Measurements from ENCODE around the gene CACNA1D. TPM values are rescaled to one million over a fixed set of nuclear protein-coding genes. Genes with fewer than 3 reads are reported as not detected.

CACNA1D gene
- total RNA-seq, 1 donor from 2014 or later, result 5.7 TPM

- H3K9ac ChIP-seq (ENCODE audit: low read depth in 1 of 3, low read length in 3 of 3), result no peak overlapping the region
- no peaks in the 10 kb centered on the region for H3K36me3 ChIP-seq (ENCODE audit: control insufficient read depth in 3 of 3, insufficient read depth in 3 of 3, low read length in 3 of 3)
- H3K4me3 ChIP-seq (ENCODE audit: low read length in 3 of 3), result no peak overlapping the region
- H3K9me3 ChIP-seq (ENCODE audit: control insufficient read depth in 3 of 3, low read length in 3 of 3), result no peaks in the 10 kb centered on the region
- H3K27ac ChIP-seq (ENCODE audit: low read depth, low read length), result no peak overlapping the region
- peaks cover 0 to 7% (median 3%) of the 10 kb centered on the region in 3 donors for H3K27me3 ChIP-seq (ENCODE audit: control insufficient read depth in 3 of 3, insufficient read depth in 3 of 3, low read length in 3 of 3)
- no peaks in the 10 kb centered on the region for H3K4me1 ChIP-seq (ENCODE audit: control insufficient read depth in 3 of 3, insufficient read depth in 3 of 3, low read length in 3 of 3)
These were observed 224.1 kb downstream of the CACNA1D start for GRCh38 chr3:53718462-53718861.

- Histone ChIP-seq H3K36me3 (ENCODE audit: control insufficient read depth in 3 of 3, insufficient read depth in 3 of 3, low read length in 3 of 3) (no peaks in the 10 kb centered on the region), H3K27me3 (ENCODE audit: control insufficient read depth in 3 of 3, insufficient read depth in 3 of 3, low read length in 3 of 3) (peaks cover 0 to 16% (median 4%) of the 10 kb centered on the region in 3 donors), H3K9me3 (ENCODE audit: control insufficient read depth in 3 of 3, low read length in 3 of 3) (no peaks in the 10 kb centered on the region), H3K4me3 (ENCODE audit: low read length in 3 of 3) (no peak overlapping the region), H3K27ac (ENCODE audit: low read depth, low read length) (no peak overlapping the region), H3K4me1 (ENCODE audit: control insufficient read depth in 3 of 3, insufficient read depth in 3 of 3, low read length in 3 of 3) (no peaks in the 10 kb centered on the region), H3K9ac (ENCODE audit: low read depth in 1 of 3, low read length in 3 of 3) (no peak overlapping the region)
These were observed 225.4 kb downstream of the CACNA1D start for GRCh38 chr3:53719796-53720195.

GRCh38 chr3:53721187-53722119 lies 227.0 kb downstream of the CACNA1D start:
- Histone ChIP-seq H3K27me3 (ENCODE audit: control insufficient read depth in 3 of 3, insufficient read depth in 3 of 3, low read length in 3 of 3) (peaks cover 5 to 23% (median 9%) of the 10 kb centered on the region in 3 donors), H3K36me3 (ENCODE audit: control insufficient read depth in 3 of 3, insufficient read depth in 3 of 3, low read length in 3 of 3) (no peaks in the 10 kb centered on the region), H3K4me3 (ENCODE audit: low read length in 3 of 3) (no peak overlapping the region), H3K9ac (ENCODE audit: low read depth in 1 of 3, low read length in 3 of 3) (no peak overlapping the region), H3K4me1 (ENCODE audit: control insufficient read depth in 3 of 3, insufficient read depth in 3 of 3, low read length in 3 of 3) (no peaks in the 10 kb centered on the region), H3K27ac (ENCODE audit: low read depth, low read length) (no peak overlapping the region), H3K9me3 (ENCODE audit: control insufficient read depth in 3 of 3, low read length in 3 of 3) (no peaks in the 10 kb centered on the region)

- H3K4me1 ChIP-seq (ENCODE audit: control insufficient read depth in 3 of 3, insufficient read depth in 3 of 3, low read length in 3 of 3), result no peaks in the 10 kb centered on the region
- H3K9ac ChIP-seq (ENCODE audit: low read depth in 1 of 3, low read length in 3 of 3), result no peak overlapping the region
- H3K36me3 ChIP-seq (ENCODE audit: control insufficient read depth in 3 of 3, insufficient read depth in 3 of 3, low read length in 3 of 3), result no peaks in the 10 kb centered on the region
- no peaks in the 10 kb centered on the region for H3K9me3 ChIP-seq (ENCODE audit: control insufficient read depth in 3 of 3, low read length in 3 of 3)
- no peak overlapping the region for H3K27ac ChIP-seq (ENCODE audit: low read depth, low read length)
- H3K27me3 ChIP-seq (ENCODE audit: control insufficient read depth in 3 of 3, insufficient read depth in 3 of 3, low read length in 3 of 3), result peaks cover 5 to 27% (median 16%) of the 10 kb centered on the region in 3 donors
- no peak overlapping the region for H3K4me3 ChIP-seq (ENCODE audit: low read length in 3 of 3)
These were observed 230.2 kb downstream of the CACNA1D start for GRCh38 chr3:53724566-53724965.

GRCh38 chr3:53725387-53725995 lies 231.1 kb downstream of the CACNA1D start:
- Histone ChIP-seq H3K27me3 (ENCODE audit: control insufficient read depth in 3 of 3, insufficient read depth in 3 of 3, low read length in 3 of 3) (peaks cover 5 to 27% (median 16%) of the 10 kb centered on the region in 3 donors), H3K9ac (ENCODE audit: low read depth in 1 of 3, low read length in 3 of 3) (no peak overlapping the region), H3K36me3 (ENCODE audit: control insufficient read depth in 3 of 3, insufficient read depth in 3 of 3, low read length in 3 of 3) (no peaks in the 10 kb centered on the region), H3K4me1 (ENCODE audit: control insufficient read depth in 3 of 3, insufficient read depth in 3 of 3, low read length in 3 of 3) (peaks cover 0 to 4% (median 3%) of the 10 kb centered on the region in 3 donors), H3K9me3 (ENCODE audit: control insufficient read depth in 3 of 3, low read length in 3 of 3) (no peaks in the 10 kb centered on the region), H3K4me3 (ENCODE audit: low read length in 3 of 3) (no peak overlapping the region), H3K27ac (ENCODE audit: low read depth, low read length) (no peak overlapping the region)

GRCh38 chr3:53726643-53727042 lies 232.2 kb downstream of the CACNA1D start:
- Histone ChIP-seq H3K9me3 (ENCODE audit: control insufficient read depth in 3 of 3, low read length in 3 of 3) (no peaks in the 10 kb centered on the region), H3K4me1 (ENCODE audit: control insufficient read depth in 3 of 3, insufficient read depth in 3 of 3, low read length in 3 of 3) (peaks cover 0 to 5% (median 4%) of the 10 kb centered on the region in 3 donors), H3K9ac (ENCODE audit: low read depth in 1 of 3, low read length in 3 of 3) (no peak overlapping the region), H3K36me3 (ENCODE audit: control insufficient read depth in 3 of 3, insufficient read depth in 3 of 3, low read length in 3 of 3) (no peaks in the 10 kb centered on the region), H3K4me3 (ENCODE audit: low read length in 3 of 3) (no peak overlapping the region), H3K27ac (ENCODE audit: low read depth, low read length) (no peak overlapping the region), H3K27me3 (ENCODE audit: control insufficient read depth in 3 of 3, insufficient read depth in 3 of 3, low read length in 3 of 3) (peaks cover 5 to 27% (median 16%) of the 10 kb centered on the region in 3 donors)

GRCh38 chr3:53728606-53729005 lies 234.2 kb downstream of the CACNA1D start:
- peaks cover 0 to 5% (median 4%) of the 10 kb centered on the region in 3 donors for H3K4me1 ChIP-seq (ENCODE audit: control insufficient read depth in 3 of 3, insufficient read depth in 3 of 3, low read length in 3 of 3)
- no peak overlapping the region for H3K4me3 ChIP-seq (ENCODE audit: low read length in 3 of 3)
- no peaks in the 10 kb centered on the region for H3K9me3 ChIP-seq (ENCODE audit: control insufficient read depth in 3 of 3, low read length in 3 of 3)
- peaks cover 5 to 19% (median 11%) of the 10 kb centered on the region in 3 donors for H3K27me3 ChIP-seq (ENCODE audit: control insufficient read depth in 3 of 3, insufficient read depth in 3 of 3, low read length in 3 of 3)
- no peaks in the 10 kb centered on the region for H3K36me3 ChIP-seq (ENCODE audit: control insufficient read depth in 3 of 3, insufficient read depth in 3 of 3, low read length in 3 of 3)
- no peak overlapping the region for H3K27ac ChIP-seq (ENCODE audit: low read depth, low read length)
- no peak overlapping the region for H3K9ac ChIP-seq (ENCODE audit: low read depth in 1 of 3, low read length in 3 of 3)

- Histone ChIP-seq H3K27me3 (ENCODE audit: control insufficient read depth in 3 of 3, insufficient read depth in 3 of 3, low read length in 3 of 3) (peaks cover 5 to 16% (median 11%) of the 10 kb centered on the region in 3 donors), H3K9ac (ENCODE audit: low read depth in 1 of 3, low read length in 3 of 3) (no peak overlapping the region), H3K4me3 (ENCODE audit: low read length in 3 of 3) (no peak overlapping the region), H3K27ac (ENCODE audit: low read depth, low read length) (no peak overlapping the region), H3K36me3 (ENCODE audit: control insufficient read depth in 3 of 3, insufficient read depth in 3 of 3, low read length in 3 of 3) (no peaks in the 10 kb centered on the region), H3K4me1 (ENCODE audit: control insufficient read depth in 3 of 3, insufficient read depth in 3 of 3, low read length in 3 of 3) (peaks cover 0 to 5% (median 4%) of the 10 kb centered on the region in 3 donors), H3K9me3 (ENCODE audit: control insufficient read depth in 3 of 3, low read length in 3 of 3) (no peaks in the 10 kb centered on the region)
These were observed 234.7 kb downstream of the CACNA1D start for GRCh38 chr3:53729159-53729558.

GRCh38 chr3:53729618-53730017 lies 235.2 kb downstream of the CACNA1D start:
- Histone ChIP-seq H3K36me3 (ENCODE audit: control insufficient read depth in 3 of 3, insufficient read depth in 3 of 3, low read length in 3 of 3) (no peaks in the 10 kb centered on the region), H3K9me3 (ENCODE audit: control insufficient read depth in 3 of 3, low read length in 3 of 3) (no peaks in the 10 kb centered on the region), H3K4me1 (ENCODE audit: control insufficient read depth in 3 of 3, insufficient read depth in 3 of 3, low read length in 3 of 3) (peaks cover 0 to 5% (median 4%) of the 10 kb centered on the region in 3 donors), H3K4me3 (ENCODE audit: low read length in 3 of 3) (no peak overlapping the region), H3K27me3 (ENCODE audit: control insufficient read depth in 3 of 3, insufficient read depth in 3 of 3, low read length in 3 of 3) (peaks cover 5 to 12% (median 11%) of the 10 kb centered on the region in 3 donors), H3K9ac (ENCODE audit: low read depth in 1 of 3, low read length in 3 of 3) (no peak overlapping the region), H3K27ac (ENCODE audit: low read depth, low read length) (no peak overlapping the region)

GRCh38 chr3:53730576-53730975 lies 236.2 kb downstream of the CACNA1D start:
- Histone ChIP-seq H3K9ac (ENCODE audit: low read depth in 1 of 3, low read length in 3 of 3) (no peak overlapping the region), H3K4me1 (ENCODE audit: control insufficient read depth in 3 of 3, insufficient read depth in 3 of 3, low read length in 3 of 3) (peaks cover 0 to 5% (median 4%) of the 10 kb centered on the region in 3 donors), H3K27me3 (ENCODE audit: control insufficient read depth in 3 of 3, insufficient read depth in 3 of 3, low read length in 3 of 3) (peaks cover 0 to 11% (median 7%) of the 10 kb centered on the region in 3 donors), H3K9me3 (ENCODE audit: control insufficient read depth in 3 of 3, low read length in 3 of 3) (no peaks in the 10 kb centered on the region), H3K36me3 (ENCODE audit: control insufficient read depth in 3 of 3, insufficient read depth in 3 of 3, low read length in 3 of 3) (no peaks in the 10 kb centered on the region), H3K27ac (ENCODE audit: low read depth, low read length) (no peak overlapping the region), H3K4me3 (ENCODE audit: low read length in 3 of 3) (peak overlapping the region in 2 of 3 donors; percentile 17)
